GM21723 (cell line): Measurements from ENCODE around the gene MAZ.
"Not testable (repeated sequence)": the region's sequence is repeated elsewhere in the genome, so short reads cannot be mapped to it uniquely, and the experiment has no call there.

Experiments used
- ATAC-seq: cut with Tn5 transposase; IDR thresholded peaks from one replicate; pipeline ENCODE4 v1.9.1; 2021; ENCODE audit warnings: mild to moderate bottlenecking, moderate library complexity; ENCODE audit not compliant: unreplicated experiment

MAZ gene

GRCh38 chr16:29821643-29822115 lies 15.3 kb downstream of the MAZ start:
- no peak for ATAC-seq

GRCh38 chr16:29824589-29825144 lies 18.3 kb downstream of the MAZ start:
- no peak for ATAC-seq

GRCh38 chr16:29825145-29826044 lies 19.1 kb downstream of the MAZ start:
- no peak for ATAC-seq

- ATAC-seq: no peak
Observed at GRCh38 chr16:29826342-29826695, 20.0 kb downstream of the MAZ start.

GRCh38 chr16:29830774-29831173 lies 24.4 kb downstream of the MAZ start:
- ATAC-seq: no peak

- ATAC-seq: no peak
Observed at GRCh38 chr16:29831490-29831889, 25.2 kb downstream of the MAZ start.

- ATAC-seq: not testable (repeated sequence)
Observed at GRCh38 chr16:29833219-29833618, 26.9 kb downstream of the MAZ start.

GRCh38 chr16:29834079-29834478 lies 27.8 kb downstream of the MAZ start:
- no peak for ATAC-seq

GRCh38 chr16:29835926-29836325 lies 29.6 kb downstream of the MAZ start:
- ATAC-seq: no peak

- no peak for ATAC-seq
Observed at GRCh38 chr16:29836623-29837022, 30.3 kb downstream of the MAZ start.

GRCh38 chr16:29837841-29838240 lies 31.5 kb downstream of the MAZ start:
- ATAC-seq: no peak

GRCh38 chr16:29839822-29840221 lies 33.5 kb downstream of the MAZ start:
- no peak for ATAC-seq

GRCh38 chr16:29840240-29840639 lies 33.9 kb downstream of the MAZ start:
- ATAC-seq: no peak

- no peak for ATAC-seq
Observed at GRCh38 chr16:29841631-29842030, 35.3 kb downstream of the MAZ start.

GRCh38 chr16:29842732-29843346 lies 36.5 kb downstream of the MAZ start:
- ATAC-seq: no peak

- ATAC-seq: no peak
Observed at GRCh38 chr16:29843931-29844330, 37.6 kb downstream of the MAZ start.

GRCh38 chr16:29844575-29845331 lies 38.4 kb downstream of the MAZ start:
- ATAC-seq: no peak

- no peak for ATAC-seq
Observed at GRCh38 chr16:29845656-29846055, 39.3 kb downstream of the MAZ start.

GRCh38 chr16:29848420-29849297 lies 42.3 kb downstream of the MAZ start:
- ATAC-seq: no peak

- no peak for ATAC-seq
Observed at GRCh38 chr16:29849505-29849904, 43.2 kb downstream of the MAZ start.
